Measurements from ENCODE around the gene ENTPD6.

ENTPD6 gene

GRCh38 chr20:25220810-25221591 lies 25.5 kb downstream of the ENTPD6 start:
- DNase-seq (ENCODE audit: insufficient read length) (no peak), FAIRE-seq (no peak)
- no peak for TF ChIP-seq POLR2A (IDR thresholded peaks at IDR 0.05; ENCODE audit: low read depth, low read length)
- TF ChIP-seq TAF1 (IDR thresholded peaks at IDR 0.05; ENCODE audit: borderline replicate concordance, low read depth, low read length): no peak
- TF ChIP-seq POLR2AphosphoS5 (IDR thresholded peaks at IDR 0.05; ENCODE audit: low read depth, low read length): no peak

- DNase-seq (ENCODE audit: insufficient read length) (no peak), FAIRE-seq (no peak)
Measured at GRCh38 chr20:25221592-25222460, 26.3 kb downstream of the ENTPD6 start.

GRCh38 chr20:25222461-25223178 lies 27.1 kb downstream of the ENTPD6 start:
- no peak for DNase-seq (ENCODE audit: insufficient read length)
- no peak for FAIRE-seq
- no peak for TF ChIP-seq TAF1 (IDR thresholded peaks at IDR 0.05; ENCODE audit: borderline replicate concordance, low read depth, low read length)
- no peak for TF ChIP-seq POLR2A (IDR thresholded peaks at IDR 0.05; ENCODE audit: low read depth, low read length)

More at GRCh38 chr20:25221592-25222460, 26.3 kb downstream of the ENTPD6 start:
- TF ChIP-seq POLR2AphosphoS5 (IDR thresholded peaks at IDR 0.05; ENCODE audit: low read depth, low read length): no peak
- no peak for TF ChIP-seq POLR2A (IDR thresholded peaks at IDR 0.05; ENCODE audit: low read depth, low read length)
- no peak for TF ChIP-seq TAF1 (IDR thresholded peaks at IDR 0.05; ENCODE audit: borderline replicate concordance, low read depth, low read length)

- no peak for DNase-seq (ENCODE audit: insufficient read length)
- no peak for FAIRE-seq
- TF ChIP-seq TAF1 (IDR thresholded peaks at IDR 0.05; ENCODE audit: borderline replicate concordance, low read depth, low read length): no peak
- TF ChIP-seq POLR2A (IDR thresholded peaks at IDR 0.05; ENCODE audit: low read depth, low read length): no peak
- no peak for TF ChIP-seq POLR2AphosphoS5 (IDR thresholded peaks at IDR 0.05; ENCODE audit: low read depth, low read length)
Measured at GRCh38 chr20:25223179-25223661, 27.7 kb downstream of the ENTPD6 start.

GRCh38 chr20:25223765-25224720 lies 28.5 kb downstream of the ENTPD6 start:
- no peak for FAIRE-seq
- DNase-seq (ENCODE audit: insufficient read length): no peak
- TF ChIP-seq POLR2A (IDR thresholded peaks at IDR 0.05; ENCODE audit: low read depth, low read length) (no peak), TAF1 (IDR thresholded peaks at IDR 0.05; ENCODE audit: borderline replicate concordance, low read depth, low read length) (no peak), POLR2AphosphoS5 (IDR thresholded peaks at IDR 0.05; ENCODE audit: low read depth, low read length) (no peak)

- TF ChIP-seq TAF1 (IDR thresholded peaks at IDR 0.05; ENCODE audit: borderline replicate concordance, low read depth, low read length) (no peak), POLR2AphosphoS5 (IDR thresholded peaks at IDR 0.05; ENCODE audit: low read depth, low read length) (no peak), POLR2A (IDR thresholded peaks at IDR 0.05; ENCODE audit: low read depth, low read length) (no peak)
- DNase-seq (ENCODE audit: insufficient read length): no peak
- no peak for FAIRE-seq
Measured at GRCh38 chr20:25224941-25225340, 29.4 kb downstream of the ENTPD6 start.

GRCh38 chr20:25225642-25226432 lies 30.3 kb downstream of the ENTPD6 start:
- no peak for FAIRE-seq
- no peak for TF ChIP-seq TAF1 (IDR thresholded peaks at IDR 0.05; ENCODE audit: borderline replicate concordance, low read depth, low read length)
- no peak for TF ChIP-seq POLR2AphosphoS5 (IDR thresholded peaks at IDR 0.05; ENCODE audit: low read depth, low read length)
- TF ChIP-seq POLR2A (IDR thresholded peaks at IDR 0.05; ENCODE audit: low read depth, low read length): no peak
- no peak for DNase-seq (ENCODE audit: insufficient read length)

GRCh38 chr20:25226433-25227316 lies 31.2 kb downstream of the ENTPD6 start:
- no peak for TF ChIP-seq TAF1 (IDR thresholded peaks at IDR 0.05; ENCODE audit: borderline replicate concordance, low read depth, low read length)
- TF ChIP-seq POLR2AphosphoS5 (IDR thresholded peaks at IDR 0.05; ENCODE audit: low read depth, low read length): no peak
- no peak for TF ChIP-seq POLR2A (IDR thresholded peaks at IDR 0.05; ENCODE audit: low read depth, low read length)
- FAIRE-seq (no peak), DNase-seq (ENCODE audit: insufficient read length) (no peak)

- FAIRE-seq (no peak), DNase-seq (ENCODE audit: insufficient read length) (no peak)
- TF ChIP-seq POLR2AphosphoS5 (IDR thresholded peaks at IDR 0.05; ENCODE audit: low read depth, low read length) (no peak), TAF1 (IDR thresholded peaks at IDR 0.05; ENCODE audit: borderline replicate concordance, low read depth, low read length) (no peak), POLR2A (IDR thresholded peaks at IDR 0.05; ENCODE audit: low read depth, low read length) (no peak)
Measured at GRCh38 chr20:25227317-25227831, 31.9 kb downstream of the ENTPD6 start.
